CD14-positive monocyte (primary cell): ENCODE measurements around the gene PKP3. TPM values are rescaled to one million over a fixed set of nuclear protein-coding genes. Genes with fewer than 3 reads are reported as not detected.

ENCODE experiments used
- DNase-seq, 3 donors: peaks; one replicate each; pipeline ENCODE4 v3.0.0-alpha.2; 2011 to 2022
- H2AFZ ChIP-seq: 2 replicates; pipeline ENCODE4 v1.6.0; 2012; ENCODE audit warnings: mild to moderate bottlenecking, low read depth, low read length, inconsistent platforms; ENCODE audit not compliant: insufficient read depth, poor library complexity, severe bottlenecking
- H3K27ac ChIP-seq, 2 donors: 1 replicate in 1 of 2; 2 replicates in 1 of 2; pipeline ENCODE4 v1.5.1; 2012 to 2013; ENCODE audit warnings: low read length in 2 of 2, control low read depth in 1 of 2, inconsistent platforms in 1 of 2, low read depth in 1 of 2, mild to moderate bottlenecking in 1 of 2
- H3K27me3 ChIP-seq, 2 donors: one replicate each; pipeline versions ENCODE4 v1.6.0 to v1.6.1; 2011 to 2013; ENCODE audit warnings: low read length in 2 of 2; ENCODE audit not compliant: control insufficient read depth in 2 of 2, insufficient read depth in 2 of 2
- H3K36me3 ChIP-seq, 2 donors: replicated peaks in 1 of 2; 1 replicate in 1 of 2; 2 replicates in 1 of 2; pipeline versions ENCODE4 v1.5.1 to v1.6.1; 2012 to 2013; ENCODE audit warnings: low read length in 2 of 2, control low read depth in 1 of 2, inconsistent platforms in 1 of 2, mild to moderate bottlenecking in 1 of 2; ENCODE audit not compliant: insufficient read depth in 2 of 2, control insufficient read depth in 1 of 2
- H3K4me1 ChIP-seq, 2 donors: 1 replicate in 1 of 2; 2 replicates in 1 of 2; pipeline versions ENCODE4 v1.5.1 to v1.6.1; 2012 to 2013; ENCODE audit warnings: low read length in 2 of 2, control low read depth in 1 of 2, inconsistent platforms in 1 of 2, mild to moderate bottlenecking in 1 of 2, moderate library complexity in 1 of 2; ENCODE audit not compliant: insufficient read depth in 2 of 2, control insufficient read depth in 1 of 2
- H3K4me2 ChIP-seq: replicated peaks from 2 replicates; pipeline ENCODE3; 2012; ENCODE audit warnings: low read length, moderate library complexity, mild to moderate bottlenecking; ENCODE audit not compliant: poor library complexity, severe bottlenecking; ENCODE audit errors: extremely low read depth
- H3K4me3 ChIP-seq, 3 experiments: fragments of 200-600 bp in 1 of 3; sonication (generic) in 1 of 3; replicated peaks in 1 of 3; 1 replicate in 2 of 3; 2 replicates in 1 of 3; pipeline ENCODE4 v1.5.1; 2011 to 2013; ENCODE audit warnings: low read length in 3 of 3, mild to moderate bottlenecking in 3 of 3, control low read depth in 2 of 3, low read depth in 2 of 3, inconsistent platforms in 1 of 3, moderate library complexity in 1 of 3
- H3K79me2 ChIP-seq: 2 replicates; pipeline ENCODE4 v1.6.0; 2012; ENCODE audit warnings: mild to moderate bottlenecking, control low read depth, inconsistent platforms, low read length, moderate library complexity; ENCODE audit not compliant: insufficient read depth
- H3K9ac ChIP-seq: 2 replicates; pipeline ENCODE4 v1.6.0; 2017; ENCODE audit warnings: low read length, mild to moderate bottlenecking; ENCODE audit not compliant: insufficient read depth, poor library complexity, severe bottlenecking
- H3K9me3 ChIP-seq, 2 donors: replicated peaks in 1 of 2; 1 replicate in 1 of 2; 2 replicates in 1 of 2; pipeline versions ENCODE4 v1.5.1 to v1.6.1; 2012 to 2013; ENCODE audit warnings: low read length in 2 of 2, control low read depth in 1 of 2; ENCODE audit not compliant: control insufficient read depth in 1 of 2, insufficient read depth in 1 of 2
- H4K20me1 ChIP-seq: 2 replicates; pipeline ENCODE4 v1.6.0; 2012; ENCODE audit warnings: mild to moderate bottlenecking, low read length, control low read depth, moderate library complexity; ENCODE audit not compliant: insufficient read depth
- H3K27ac Mint-ChIP-seq, 7 donors: one replicate each; pipeline ENCODE4 v1.8.0; 2020; ENCODE audit warnings: mild to moderate bottlenecking in 7 of 7, mixed read lengths in 7 of 7, moderate library complexity in 6 of 7, inconsistent platforms in 2 of 7
- H3K27me3 Mint-ChIP-seq, 3 donors: one replicate each; pipeline ENCODE4 v1.8.0; 2021 to 2022; ENCODE audit warnings: low read depth in 3 of 3, mild to moderate bottlenecking in 3 of 3, mixed read lengths in 3 of 3, moderate library complexity in 3 of 3, inconsistent platforms in 1 of 3
- H3K36me3 Mint-ChIP-seq, 2 donors: one replicate each; pipeline ENCODE4 v1.8.0; 2020; ENCODE audit warnings: mixed read lengths in 2 of 2, inconsistent platforms in 1 of 2, mild to moderate bottlenecking in 1 of 2
- H3K4me1 Mint-ChIP-seq: one replicate; pipeline ENCODE4 v1.8.0; 2020; ENCODE audit warnings: mild to moderate bottlenecking, mixed read lengths
- H3K4me3 Mint-ChIP-seq, 2 donors: one replicate each; pipeline ENCODE4 v1.8.0; 2020; ENCODE audit warnings: mild to moderate bottlenecking in 2 of 2, mixed read lengths in 2 of 2, moderate library complexity in 1 of 2
- H3K9me3 Mint-ChIP-seq, 7 donors: one replicate each; pipeline ENCODE4 v1.8.0; 2020 to 2022; ENCODE audit warnings: mixed read lengths in 7 of 7, mild to moderate bottlenecking in 6 of 7, moderate library complexity in 6 of 7, inconsistent platforms in 2 of 7
- CTCF ChIP-seq: fragments of 200-600 bp; IDR thresholded peaks from one replicate; pipeline ENCODE4 v1.8.0; 2022; ENCODE audit warnings: antibody characterized with exemption, mild to moderate bottlenecking
- WGBS: methylation state at CpG from one replicate; pipeline ENCODE4 v1.1.5; 2013; ENCODE audit warnings: missing lambda C conversion rate; ENCODE audit not compliant: insufficient coverage; 5-methylcytosine and 5-hydroxymethylcytosine counted together
- intact Hi-C, 2 donors: fragments of 100-400 bp; cut with micrococcal nuclease; formaldehyde crosslinking; loops; one replicate each; pipeline versions ENCODE4 v1.15.0 to v1.15.1; 2023
- polyA plus RNA-seq, 3 donors: library from polyadenylated mRNA; depleted of rRNA in 1 of 3; unstranded in 2 of 3; stranded (reverse) in 1 of 3; fragments of 300-500 nt in 2 of 3; fragments of >200 nt in 1 of 3; fragmentation: Illumina TruSeq in 2 of 3; gene quantifications; 1 replicate in 2 of 3; 2 replicates in 1 of 3; pipeline ENCODE4 v1.2.3, GENCODE V29; 2012 to 2021

The PKP3 gene
- polyA plus RNA-seq, 3 donors, result not detected

GRCh38 chr11:368414-369335, 25.3 kb upstream of the PKP3 start:
- intact Hi-C loops, result no loop called here
- Mint-ChIP-seq H3K27me3 (peaks cover 44 to 64% (median 53%) of the 10 kb centered on the region in 3 donors), H3K4me3 (peak overlapping the region; percentile 48 to 81), H3K4me1 (peaks cover 3% of the 10 kb centered on the region), H3K9me3 (peaks cover 0 to 14% (median 6%) of the 10 kb centered on the region in 7 donors), H3K27ac (no peak overlapping the region), H3K36me3 (peaks cover 0 to 4% of the 10 kb centered on the region in 2 donors)
- TF ChIP-seq CTCF, result no peak
- Histone ChIP-seq H3K9me3 (peaks cover 0 to 7% of the 10 kb centered on the region in 2 donors), H3K9ac (no peak overlapping the region), H2AFZ (no peak overlapping the region), H3K4me2 (no peak overlapping the region), H3K4me1 (no peaks in the 10 kb centered on the region), H3K27ac (no peak overlapping the region), H4K20me1 (no peaks in the 10 kb centered on the region), H3K36me3 (no peaks in the 10 kb centered on the region), H3K27me3 (peaks cover 22 to 38% of the 10 kb centered on the region in 2 donors), H3K4me3 (no peak overlapping the region), H3K79me2 (no peaks in the 10 kb centered on the region)
- 14% methylated on average over 20 of the region's 61 CpGs for whole genome bisulfite sequencing
- DNase-seq, result no peak

GRCh38 chr11:369336-370018, 24.5 kb upstream of the PKP3 start, which contains the start of gene B4GALNT4:
Gene B4GALNT4 (plus strand): TSS chr11:369499. CDS start chr11:369804, 305 bp downstream.
- no peaks in the 10 kb centered on the region for H3K36me3 ChIP-seq
- peaks cover 0 to 7% of the 10 kb centered on the region in 2 donors for H3K9me3 ChIP-seq
- peaks cover 3% of the 10 kb centered on the region for H3K4me1 Mint-ChIP-seq
- WGBS, result 0% methylated on average over 81 of the region's 118 CpGs
- peak within 1 kb of the TSS; percentile 48 to 81 for H3K4me3 Mint-ChIP-seq
- H3K4me3 ChIP-seq, result no peak within 1 kb of the TSS
- H3K36me3 Mint-ChIP-seq, result peaks cover 0 to 4% of the 10 kb centered on the region in 2 donors
- intact Hi-C loops, result no loop called here
- no peak within 1 kb of the TSS for H3K27ac Mint-ChIP-seq
- TF ChIP-seq CTCF, result no peak
- H3K4me2 ChIP-seq, result no peak within 1 kb of the TSS
- no peaks in the 10 kb centered on the region for H3K4me1 ChIP-seq
- no peaks in the 10 kb centered on the region for H3K79me2 ChIP-seq
- no peak for DNase-seq
- H3K9ac ChIP-seq, result no peak within 1 kb of the TSS
- H3K9me3 Mint-ChIP-seq, result peaks cover 0 to 20% (median 7%) of the 10 kb centered on the region in 7 donors
- no peak within 1 kb of the TSS for H3K27ac ChIP-seq
- H3K27me3 ChIP-seq, result peaks cover 22 to 38% of the 10 kb centered on the region in 2 donors
- no peak within 1 kb of the TSS for H2AFZ ChIP-seq
- no peaks in the 10 kb centered on the region for H4K20me1 ChIP-seq
- H3K27me3 Mint-ChIP-seq, result peaks cover 44 to 64% (median 55%) of the 10 kb centered on the region in 3 donors
